GM19452 (cell line): ENCODE data around the gene TSPAN9.
A peak's percentile ranks its signal among the peaks of the same experiment; 100 is the strongest.
"Not testable (repeated sequence)": the region's sequence is repeated elsewhere in the genome, so short reads cannot be mapped to it uniquely, and the experiment has no call there.

Source experiments
- ATAC-seq: cut with Tn5 transposase; IDR thresholded peaks from one replicate; pipeline ENCODE4 v1.9.1; 2021; ENCODE audit not compliant: unreplicated experiment

Gene TSPAN9

DNA sequence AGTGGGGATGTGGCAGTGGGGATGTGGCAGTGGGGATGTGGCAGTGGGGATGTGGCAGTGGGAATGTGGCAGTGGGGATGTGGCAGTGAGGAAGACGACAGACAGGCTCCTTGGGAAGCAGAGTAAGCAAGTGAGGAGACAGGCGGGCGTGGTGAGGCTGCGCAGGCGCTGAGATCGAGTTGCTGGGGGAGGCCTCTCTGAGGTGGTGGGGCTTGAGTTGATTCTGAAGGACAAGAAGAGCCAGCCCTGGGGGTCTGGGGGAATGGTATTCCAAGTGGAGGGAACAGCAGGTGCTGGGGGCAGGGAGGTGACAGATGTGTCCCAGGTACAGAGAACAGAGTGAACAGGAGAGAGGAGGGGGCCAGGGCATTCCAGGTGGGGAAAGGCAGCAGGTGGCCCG lies 33.8 kb upstream of the TSPAN9 start:
- ATAC-seq, result no peak

DNA sequence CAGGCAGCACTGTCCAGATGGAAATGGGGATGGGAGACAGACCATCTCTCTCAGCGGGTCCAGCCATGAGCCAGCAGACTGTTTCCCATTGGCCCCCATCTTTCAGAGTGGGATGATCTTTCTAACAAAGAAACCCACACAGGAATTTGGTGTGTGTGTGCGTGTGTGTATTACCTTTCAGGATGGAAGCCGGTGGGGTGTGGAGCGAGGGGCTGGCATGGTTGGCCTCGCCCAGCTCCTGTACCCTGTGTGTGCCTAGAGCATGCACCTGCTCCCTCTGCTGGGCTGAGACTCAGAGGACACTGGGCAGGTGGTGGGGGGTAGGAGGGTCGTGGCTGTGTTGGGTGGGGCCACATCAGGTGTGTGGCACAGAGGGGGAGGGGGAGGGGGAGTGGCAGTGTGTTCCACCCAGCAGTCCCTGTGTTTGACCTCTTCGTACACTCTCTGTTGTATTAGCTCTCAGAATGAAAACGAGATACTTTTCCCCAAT lies 33.0 kb upstream of the TSPAN9 start:
- ATAC-seq, result no peak

DNA sequence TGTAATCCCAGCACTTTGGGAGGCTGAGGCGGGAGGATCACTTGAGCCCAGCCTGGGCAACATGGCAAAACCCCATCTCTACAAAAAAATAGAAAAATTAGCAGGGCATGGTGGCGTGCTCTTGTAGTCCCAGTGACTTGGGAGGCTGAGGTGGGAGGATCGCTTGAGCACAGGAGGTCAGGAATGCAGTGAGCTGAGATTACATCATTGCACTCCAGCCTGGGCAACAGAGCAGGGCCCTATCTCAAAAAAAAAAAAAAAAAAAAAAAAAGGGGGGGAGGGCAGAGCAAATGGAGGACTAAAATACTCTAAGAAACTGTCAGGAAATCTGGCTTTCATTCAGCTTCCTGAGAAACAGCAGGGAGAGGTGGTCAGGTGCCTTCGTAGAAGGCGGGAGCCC lies 31.7 kb upstream of the TSPAN9 start:
- no peak for ATAC-seq

DNA sequence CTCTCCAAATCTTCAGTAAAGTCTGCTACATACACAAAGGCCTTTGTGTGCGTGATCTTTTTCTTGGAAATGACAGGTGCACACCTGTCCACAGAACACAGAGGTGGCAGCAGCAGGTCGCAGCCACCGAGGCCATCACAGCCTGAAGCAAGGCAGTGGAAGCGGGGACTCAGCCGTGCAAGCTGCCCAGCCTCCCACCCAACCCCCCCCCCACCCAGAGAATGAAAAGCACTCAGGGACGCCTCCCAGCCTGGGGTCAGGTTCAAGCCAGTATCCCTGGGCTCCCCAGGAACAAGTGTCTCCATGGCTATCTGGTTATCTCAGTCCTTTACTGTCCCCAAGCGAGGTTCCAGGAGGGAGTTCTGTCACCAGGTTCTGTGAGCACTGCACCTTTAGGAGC lies 31.2 kb upstream of the TSPAN9 start:
- no peak for ATAC-seq

DNA sequence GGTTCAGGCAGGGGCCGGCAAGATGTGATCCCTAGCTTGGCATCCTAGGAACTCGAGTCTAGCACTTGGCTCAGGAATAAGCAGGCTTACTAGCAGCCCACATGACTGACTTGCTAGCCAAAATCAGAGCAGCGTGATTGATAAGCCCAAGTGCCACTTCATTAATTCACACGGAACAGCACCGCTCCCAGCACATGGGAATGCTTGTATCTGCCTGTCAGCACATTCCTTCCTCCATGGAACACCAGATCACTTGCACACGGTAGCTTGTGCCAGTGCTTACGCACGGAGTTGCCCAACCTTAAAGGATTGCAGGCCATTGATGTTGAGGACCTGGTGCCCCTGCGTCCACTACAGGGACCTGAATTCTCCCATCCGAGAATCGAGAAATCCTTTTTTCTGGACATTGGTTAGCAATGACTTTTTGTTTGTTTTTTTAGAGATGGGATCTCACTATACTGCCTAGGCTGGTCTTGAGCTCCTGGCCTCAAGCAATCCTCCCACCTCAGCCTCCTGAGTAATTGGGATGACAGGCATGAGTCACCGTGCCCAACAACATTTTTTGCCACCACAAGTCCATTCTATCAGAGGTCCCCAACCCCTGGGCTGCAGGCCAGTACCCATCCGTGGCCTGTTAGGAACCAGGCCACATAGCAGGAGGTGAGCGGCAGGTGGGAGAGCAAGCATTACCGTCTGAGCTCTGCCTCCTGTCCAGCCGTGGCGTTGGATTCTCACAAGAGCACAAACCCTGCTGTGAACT lies 30.6 kb upstream of the TSPAN9 start:
- no peak for ATAC-seq

DNA sequence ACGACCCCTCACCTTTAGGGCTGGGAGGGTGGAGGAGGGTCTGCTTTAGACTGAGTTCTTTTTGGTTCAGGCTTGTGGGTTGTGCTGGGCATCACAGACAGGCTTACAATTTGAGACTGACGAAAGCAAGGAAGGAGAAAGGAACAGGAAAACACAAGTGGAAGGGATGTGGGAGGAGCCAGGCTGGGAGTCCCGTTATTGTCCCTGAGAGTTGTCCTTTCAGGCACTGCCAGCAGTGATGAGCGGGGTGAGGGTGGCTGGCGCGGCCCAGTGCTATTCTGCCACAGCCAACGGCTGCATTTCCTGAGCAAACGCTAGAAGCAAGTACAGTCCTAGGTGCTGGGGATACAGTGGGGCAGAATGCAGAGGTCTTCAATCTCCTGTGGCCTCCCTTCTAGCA lies 29.2 kb upstream of the TSPAN9 start:
- no peak for ATAC-seq

DNA sequence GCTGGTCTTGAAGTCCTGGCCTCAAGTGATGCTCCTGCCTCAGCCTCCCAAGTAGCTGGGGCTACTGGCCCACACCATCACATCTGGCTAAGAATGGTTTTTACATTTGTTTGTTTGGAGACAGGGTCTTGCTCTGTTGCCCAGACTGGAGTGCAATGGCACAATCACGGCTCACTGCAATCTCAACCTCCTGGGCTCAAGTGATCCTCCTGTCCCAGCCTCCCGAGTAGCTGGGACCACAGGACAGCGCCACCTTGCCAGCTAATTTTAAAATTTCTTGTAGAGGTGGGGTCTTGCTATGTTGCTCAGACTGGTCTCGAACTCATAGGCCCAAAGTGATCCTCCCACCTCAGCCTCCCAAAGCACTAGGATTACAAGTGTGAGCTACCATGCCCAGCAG lies 28.6 kb upstream of the TSPAN9 start:
- no peak for ATAC-seq

DNA sequence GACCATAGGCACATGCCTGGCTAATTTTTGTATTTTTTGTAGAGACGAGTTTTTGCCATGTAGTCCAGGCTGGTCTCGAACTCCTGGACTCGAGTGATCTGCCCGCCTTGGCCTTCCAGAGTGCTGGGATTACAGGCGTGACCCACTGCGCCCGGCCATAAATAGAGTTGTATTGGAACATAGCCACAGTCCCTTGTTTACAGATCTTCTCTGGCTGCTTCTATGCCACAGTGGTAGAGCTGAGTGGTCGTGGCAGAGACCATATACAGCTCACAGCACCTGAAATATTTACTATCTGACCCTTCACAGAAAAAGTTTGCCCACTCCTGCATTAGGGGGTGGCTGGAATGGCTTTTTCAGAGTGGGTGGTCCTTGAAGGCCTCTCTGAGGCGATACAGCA lies 28.0 kb upstream of the TSPAN9 start:
- no peak for ATAC-seq

DNA sequence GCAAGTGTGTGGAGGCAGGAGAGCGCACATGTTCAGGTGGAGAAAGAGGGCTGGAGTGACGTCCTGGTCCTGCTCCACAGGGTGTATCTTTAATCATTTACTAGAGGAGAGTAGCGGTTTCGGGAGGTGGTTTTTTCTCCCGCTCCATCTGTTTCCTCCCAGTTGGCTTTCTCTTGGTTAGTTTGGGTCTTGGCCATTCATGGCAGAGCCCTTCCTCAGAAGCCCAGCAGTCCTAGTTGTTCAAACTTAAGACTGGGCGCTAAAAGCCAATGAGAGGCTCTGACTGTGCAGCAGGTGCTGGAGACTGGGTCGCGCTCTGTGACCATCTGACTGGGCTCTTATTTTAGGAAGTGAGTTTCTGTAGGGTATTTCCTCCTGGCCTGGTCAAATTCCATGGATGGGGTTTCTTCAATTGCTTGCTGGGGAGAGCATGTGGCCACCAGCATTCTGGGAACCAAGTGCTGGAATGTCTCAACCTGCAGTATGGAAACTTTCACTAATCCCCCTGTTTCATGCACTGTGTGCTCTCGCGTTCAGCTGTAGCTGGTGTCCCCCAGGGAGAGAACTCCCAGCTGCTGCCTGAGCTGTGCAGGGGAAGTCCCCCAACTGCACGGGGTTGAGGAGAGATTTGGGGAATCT lies 27.4 kb upstream of the TSPAN9 start:
- no peak for ATAC-seq

DNA sequence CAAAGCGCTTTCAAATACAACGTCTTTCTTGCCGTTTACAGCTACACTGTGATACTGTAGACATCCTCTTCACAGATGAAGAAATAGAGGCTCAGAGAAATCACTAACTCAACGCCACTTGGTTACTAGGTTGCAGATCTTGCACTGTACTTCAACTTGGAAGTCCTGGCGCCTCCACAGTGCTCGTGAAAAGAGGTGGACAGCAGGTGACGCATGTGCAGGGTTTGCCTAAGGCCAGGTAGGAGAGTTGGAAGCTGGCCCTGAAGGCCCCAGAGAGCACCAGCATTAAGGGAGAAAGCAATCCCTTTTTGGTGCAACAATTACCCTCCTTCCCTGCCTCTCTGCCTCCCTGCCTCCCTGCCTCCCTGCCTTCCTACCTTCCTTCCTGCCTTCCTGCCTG lies 22.8 kb upstream of the TSPAN9 start:
- ATAC-seq, result no peak

DNA sequence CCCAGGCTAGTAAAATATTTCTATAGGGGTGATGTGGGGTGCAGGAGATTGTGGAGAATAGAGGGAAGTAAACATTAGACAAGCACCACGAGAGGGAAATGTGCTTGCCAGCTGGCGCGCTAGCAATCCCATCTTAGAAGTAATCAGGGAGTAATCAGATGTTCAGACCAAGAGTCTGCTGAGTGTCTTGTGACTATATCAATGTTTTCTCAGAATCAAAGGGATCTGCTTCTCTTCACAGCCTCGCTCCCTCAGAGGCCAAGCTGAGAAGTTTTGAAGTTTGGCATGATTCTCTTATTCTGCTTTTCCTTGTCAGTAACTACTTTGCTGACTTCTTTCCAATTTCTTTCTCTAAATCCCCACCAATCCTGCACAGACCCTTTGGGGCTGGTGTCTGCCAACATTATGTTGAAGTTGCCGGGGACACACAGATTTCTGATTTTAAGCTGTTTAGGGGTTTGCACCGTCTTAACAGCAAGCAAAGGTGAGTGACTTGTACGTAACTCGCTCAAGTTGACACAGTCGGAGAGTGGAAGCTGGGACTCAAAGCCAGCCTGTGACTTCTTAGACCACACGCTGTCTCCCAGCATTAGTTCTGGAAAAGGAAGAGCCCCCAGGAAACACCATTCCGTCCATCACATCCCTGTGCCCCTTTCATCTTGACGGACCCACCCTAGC lies 22.0 kb upstream of the TSPAN9 start:
- no peak for ATAC-seq

DNA sequence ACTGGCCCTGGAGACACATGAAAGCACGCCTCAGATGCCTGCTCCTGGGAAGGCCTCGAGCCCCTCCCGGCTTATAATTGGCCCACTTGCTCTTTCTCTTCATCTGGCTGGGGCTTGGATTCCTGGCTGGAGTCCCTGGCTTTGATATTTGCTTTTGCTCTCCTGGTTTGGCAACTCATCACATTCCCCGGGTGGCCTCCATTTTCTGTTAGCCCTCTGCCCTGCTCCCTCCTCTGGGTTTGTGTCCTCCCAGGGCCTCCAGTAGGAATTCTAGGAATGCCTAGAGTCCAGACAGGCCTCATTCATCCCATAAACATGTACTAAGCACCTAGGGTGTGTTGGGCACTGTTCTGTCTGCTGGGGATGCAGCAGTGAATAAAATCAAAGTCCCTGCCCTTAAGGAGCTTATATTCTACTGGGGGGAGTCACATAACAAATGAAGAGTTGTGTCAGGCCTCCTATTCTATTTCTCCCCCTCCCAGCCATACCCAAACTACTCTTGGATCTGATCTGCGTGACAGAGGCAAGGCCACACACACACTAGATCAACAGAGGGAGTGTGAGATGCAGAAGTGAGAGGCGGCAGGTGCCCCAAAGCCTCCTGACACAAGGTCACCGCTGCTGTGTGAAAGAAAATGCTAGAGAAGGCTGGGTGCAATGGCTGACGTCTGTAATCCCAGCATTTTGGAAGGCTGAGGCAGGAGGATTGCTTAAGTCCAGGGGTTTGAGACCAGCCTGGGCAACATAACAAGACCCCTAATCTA lies 21.3 kb upstream of the TSPAN9 start:
- no peak for ATAC-seq

DNA sequence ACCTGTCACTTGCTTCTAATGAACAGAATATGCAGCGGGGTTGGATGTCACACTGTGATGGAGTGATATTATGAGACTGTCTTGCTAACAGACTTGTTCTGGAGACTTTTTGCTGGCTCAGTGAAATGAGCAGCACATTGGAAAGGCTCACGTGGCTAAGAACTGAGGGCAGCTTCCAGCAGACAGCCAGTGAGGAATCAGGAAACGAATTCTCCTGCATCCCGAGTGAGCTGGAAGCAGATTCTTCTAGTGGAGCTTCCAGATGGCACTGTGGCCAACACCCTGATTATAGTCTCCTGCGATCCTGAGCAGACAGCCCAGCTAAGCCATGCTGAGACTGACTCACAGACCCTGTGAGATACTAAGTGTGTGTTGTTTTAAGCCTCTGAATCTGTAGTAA lies 16.1 kb upstream of the TSPAN9 start:
- no peak for ATAC-seq

DNA sequence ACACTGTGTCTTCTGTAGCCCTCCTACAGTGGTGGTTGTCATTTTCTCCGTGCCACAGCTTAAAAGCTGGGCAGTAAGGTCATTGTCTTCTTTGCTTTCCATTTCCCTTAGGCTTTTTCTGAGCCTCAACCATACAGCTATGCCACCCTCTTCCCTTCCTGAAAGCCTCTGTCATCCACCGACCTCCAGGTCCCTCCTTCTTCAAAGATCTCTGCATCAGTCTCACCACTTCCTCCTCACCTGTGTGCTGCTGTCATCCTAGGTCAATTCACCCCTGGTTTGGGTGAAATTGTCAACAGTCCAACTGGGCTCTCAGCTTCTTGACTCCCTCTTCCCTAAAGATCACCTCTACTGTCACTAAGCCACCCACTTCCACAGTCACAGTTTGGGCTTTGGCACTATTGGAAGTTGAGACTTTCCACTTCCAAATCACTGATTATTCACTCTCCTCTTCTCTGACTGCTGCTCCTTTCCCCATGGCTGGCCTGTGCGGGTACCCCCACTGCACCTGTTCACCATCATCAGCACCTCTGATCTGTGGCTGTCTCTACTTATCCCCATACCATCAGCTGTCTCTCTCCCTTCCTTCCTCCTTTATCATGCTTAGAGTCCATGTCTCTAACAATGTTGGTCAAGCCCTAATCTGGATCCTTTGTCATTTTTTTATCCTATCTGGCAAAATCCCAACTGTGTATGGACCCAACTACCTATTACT lies 15.5 kb upstream of the TSPAN9 start:
- ATAC-seq, result no peak

DNA sequence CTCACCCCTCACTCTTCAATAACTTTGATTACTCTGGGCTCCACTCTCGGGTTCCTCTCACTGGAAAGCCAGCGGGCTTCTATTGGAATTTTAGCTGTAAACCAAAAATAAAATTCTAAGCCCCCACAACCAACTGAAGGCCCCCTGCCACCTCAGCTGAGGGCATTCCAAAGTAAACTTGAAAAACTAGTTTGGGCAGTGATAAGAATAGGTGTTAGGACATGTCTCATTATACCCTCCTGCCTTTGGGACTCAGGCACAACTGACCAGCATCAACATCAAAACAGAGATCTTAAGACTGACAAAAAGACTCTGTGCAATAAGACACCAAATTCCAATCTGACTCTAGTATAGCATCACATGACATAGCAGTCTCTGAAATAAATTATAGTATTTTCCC lies 11.9 kb upstream of the TSPAN9 start:
- no peak for ATAC-seq

DNA sequence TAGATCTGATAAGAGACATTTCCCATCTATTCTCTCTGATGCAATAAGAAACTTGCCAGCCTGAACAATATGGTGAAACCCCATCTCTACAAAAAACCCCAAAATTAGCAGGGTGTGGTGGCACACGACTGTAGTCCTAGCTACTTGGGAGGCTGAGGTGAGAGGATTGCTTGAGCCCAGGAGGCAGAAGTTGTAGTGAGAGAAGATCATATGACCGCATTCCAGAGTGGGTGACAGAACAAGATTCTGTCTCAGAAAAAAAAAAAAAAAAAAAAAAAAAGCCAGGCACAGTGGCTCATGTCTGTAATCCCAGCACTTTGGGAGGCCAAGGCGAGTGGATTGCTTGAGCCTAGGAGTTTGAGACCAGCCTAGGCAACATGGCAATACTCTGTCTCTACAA lies 11.3 kb upstream of the TSPAN9 start:
- not testable (repeated sequence) for ATAC-seq

DNA sequence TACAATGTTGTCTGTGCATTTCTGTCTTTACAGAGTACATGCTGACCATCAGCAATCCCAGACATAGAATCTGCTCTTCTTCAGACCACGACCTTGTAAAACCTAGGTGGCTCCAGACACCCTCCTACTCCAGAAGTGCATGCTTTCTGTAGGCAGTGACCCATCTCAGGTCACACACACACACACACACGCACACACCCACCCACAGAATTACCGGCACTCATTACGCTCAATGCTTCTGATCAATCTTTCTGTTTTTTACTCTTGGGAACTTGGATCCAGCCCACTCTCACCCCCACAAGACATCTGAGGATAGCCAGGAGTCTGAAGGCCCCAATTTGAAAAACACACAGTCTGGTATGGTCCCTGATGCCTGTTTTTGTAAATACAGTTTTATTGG lies 7.5 kb upstream of the TSPAN9 start:
- no peak for ATAC-seq

DNA sequence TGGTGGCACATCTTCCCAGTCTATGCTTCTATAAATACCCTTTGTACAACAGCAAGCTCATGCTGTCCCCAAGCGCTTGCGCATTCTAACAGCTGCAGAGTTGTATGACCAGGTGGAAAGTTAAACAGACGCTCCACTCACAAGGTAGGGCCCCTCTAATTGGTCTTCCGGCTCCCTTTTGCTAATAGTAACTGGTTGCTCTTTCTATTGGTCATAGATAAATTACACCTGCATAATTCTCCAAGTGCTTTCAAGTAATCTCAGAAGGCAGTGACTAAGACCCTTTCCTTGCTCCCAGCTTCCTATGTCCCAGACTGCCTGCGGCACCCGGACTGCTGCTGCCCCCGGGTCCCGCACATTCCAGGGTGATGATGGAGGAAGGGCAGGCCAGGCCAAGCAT lies 6.1 kb upstream of the TSPAN9 start:
- ATAC-seq, result no peak

DNA sequence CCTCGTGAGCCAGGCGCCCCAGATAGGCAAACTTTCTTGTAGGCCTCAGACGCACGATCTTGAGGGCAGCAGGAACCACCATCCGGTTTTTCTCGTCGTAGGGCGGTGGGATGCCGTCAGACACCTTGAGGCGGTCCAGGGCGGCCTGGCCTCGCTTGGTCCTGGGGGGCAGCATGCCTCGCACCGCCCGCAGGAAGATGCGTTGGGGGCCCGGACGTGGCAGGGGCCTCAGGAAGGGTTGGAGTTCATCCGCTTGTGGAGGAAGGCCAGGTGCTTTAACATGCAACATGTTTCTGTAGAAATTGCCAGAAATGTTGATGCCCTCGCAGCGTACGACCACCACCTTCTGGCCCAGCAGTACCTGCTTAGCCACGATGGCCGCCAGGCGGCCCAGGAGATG lies 5.5 kb upstream of the TSPAN9 start:
- ATAC-seq, result no peak

DNA sequence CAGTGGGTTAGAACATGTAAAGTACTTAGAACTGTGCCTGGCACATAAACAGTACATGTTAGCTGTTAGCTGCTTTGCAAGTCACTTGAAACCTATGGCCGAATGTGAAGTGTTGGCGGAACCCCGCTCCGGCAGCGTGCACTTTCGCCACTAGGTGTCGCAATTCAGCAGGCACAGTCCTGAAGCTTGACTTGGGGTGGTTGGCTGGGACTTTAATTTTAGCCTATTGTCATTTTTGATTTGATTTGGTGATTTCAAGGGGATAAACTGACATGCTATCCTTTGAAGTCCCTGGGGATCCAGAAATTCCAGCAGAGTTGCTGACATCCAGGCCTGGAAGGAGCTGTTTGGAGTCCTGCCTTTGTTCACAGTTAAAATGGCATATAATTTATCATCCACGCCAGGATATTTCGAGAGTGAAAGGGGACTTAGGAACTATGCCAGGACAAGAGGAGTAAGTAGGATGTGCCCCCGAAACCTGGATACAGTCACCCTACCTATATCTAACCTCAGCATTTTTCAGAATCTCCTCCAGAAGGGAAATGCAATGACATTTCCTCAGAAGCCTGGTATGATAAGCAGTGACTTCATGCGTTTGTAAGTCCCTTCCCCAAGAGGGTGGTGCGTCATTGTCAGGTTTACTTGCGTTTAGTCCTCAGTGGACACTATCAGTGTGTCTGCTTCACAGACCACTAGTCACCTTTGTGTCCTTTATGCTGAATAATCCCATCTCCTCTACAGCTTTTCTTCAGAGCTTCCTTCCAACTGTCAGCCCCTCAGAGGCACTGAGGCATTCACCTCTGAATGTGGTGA lies 3.5 kb upstream of the TSPAN9 start:
- peak; percentile 65 for ATAC-seq
